GM18909 (cell line): ENCODE data around the gene BICRAL.
"Not testable (repeated sequence)": the region's sequence is repeated elsewhere in the genome, so short reads cannot be mapped to it uniquely, and the experiment has no call there.

Experiments used
- ATAC-seq: cut with Tn5 transposase; IDR thresholded peaks from one replicate; pipeline ENCODE4 v1.9.1; 2021; ENCODE audit warnings: mild to moderate bottlenecking; ENCODE audit not compliant: unreplicated experiment, poor library complexity

The BICRAL gene

DNA sequence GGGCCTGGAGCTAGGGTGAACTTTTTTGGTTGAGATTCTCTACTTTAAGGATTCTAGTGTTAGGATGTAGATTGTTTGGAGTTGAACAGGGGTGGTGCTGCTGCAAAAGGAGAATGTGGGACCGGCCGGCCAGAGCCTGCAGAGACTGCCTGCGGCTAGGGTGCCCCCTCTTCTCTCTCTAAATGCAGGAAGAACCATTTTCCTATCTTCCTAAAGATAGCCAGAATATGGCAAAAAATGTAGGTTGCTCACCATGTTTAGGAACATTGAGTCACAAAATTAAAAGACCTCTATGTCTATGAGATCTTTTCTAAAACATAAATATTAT is 39.5 kb downstream of the BICRAL start:
- no peak for ATAC-seq

DNA sequence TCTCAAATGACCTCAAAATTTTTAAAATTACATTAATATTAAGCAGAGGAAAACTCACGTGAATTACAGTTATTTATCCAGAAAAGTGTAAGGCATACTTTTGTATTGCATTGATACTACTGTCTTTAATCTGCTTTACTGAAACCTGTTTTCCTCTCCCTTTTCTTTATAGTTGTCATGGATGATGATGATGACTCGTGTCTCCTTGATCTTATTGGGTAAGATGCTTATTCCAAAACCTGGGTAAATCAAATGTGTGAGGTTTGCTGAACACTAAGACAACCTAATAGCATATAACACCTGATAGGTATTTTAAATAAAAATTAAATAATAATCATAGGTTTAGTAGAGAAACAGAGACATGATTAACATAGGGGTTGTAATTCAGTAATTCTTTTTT is 40.0 kb downstream of the BICRAL start:
- no peak for ATAC-seq

DNA sequence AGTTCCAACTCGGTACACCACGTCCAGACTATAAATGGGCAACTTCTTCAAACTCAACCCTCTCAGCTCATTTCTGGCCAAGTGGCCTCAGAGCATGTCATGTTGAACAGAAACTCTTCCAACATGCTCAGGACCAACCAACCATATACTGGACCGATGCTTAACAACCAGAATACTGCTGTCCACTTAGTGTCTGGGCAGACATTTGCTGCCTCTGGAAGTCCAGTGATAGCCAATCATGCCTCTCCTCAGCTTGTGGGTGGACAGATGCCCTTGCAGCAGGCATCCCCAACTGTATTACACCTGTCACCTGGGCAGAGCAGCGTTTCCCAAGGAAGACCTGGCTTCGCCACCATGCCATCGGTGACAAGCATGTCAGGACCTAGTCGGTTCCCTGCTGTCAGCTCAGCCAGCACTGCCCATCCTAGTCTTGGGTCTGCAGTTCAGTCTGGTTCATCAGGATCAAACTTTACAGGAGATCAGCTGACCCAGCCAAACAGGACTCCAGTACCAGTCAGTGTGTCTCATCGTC is 47.8 kb downstream of the BICRAL start:
- no peak for ATAC-seq

DNA sequence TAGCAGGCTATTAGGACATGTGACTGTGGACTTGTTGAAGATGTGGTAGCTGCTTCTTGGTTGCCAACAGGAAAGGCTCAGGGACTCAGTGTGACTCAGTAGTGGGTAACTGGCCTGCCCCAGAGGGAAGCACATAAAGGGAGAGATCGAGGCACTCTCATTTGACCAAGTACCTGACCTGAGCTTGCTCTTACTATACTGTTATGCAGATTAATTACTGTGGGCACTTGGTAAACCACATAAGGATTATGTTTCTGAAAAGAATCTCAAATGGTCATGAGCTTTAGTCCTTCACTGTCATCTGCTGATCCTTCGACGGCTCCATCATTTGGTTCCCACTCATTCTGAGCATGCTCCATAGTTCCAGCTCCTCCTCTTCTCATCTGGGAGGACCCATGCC is 49.4 kb downstream of the BICRAL start:
- no peak for ATAC-seq

DNA sequence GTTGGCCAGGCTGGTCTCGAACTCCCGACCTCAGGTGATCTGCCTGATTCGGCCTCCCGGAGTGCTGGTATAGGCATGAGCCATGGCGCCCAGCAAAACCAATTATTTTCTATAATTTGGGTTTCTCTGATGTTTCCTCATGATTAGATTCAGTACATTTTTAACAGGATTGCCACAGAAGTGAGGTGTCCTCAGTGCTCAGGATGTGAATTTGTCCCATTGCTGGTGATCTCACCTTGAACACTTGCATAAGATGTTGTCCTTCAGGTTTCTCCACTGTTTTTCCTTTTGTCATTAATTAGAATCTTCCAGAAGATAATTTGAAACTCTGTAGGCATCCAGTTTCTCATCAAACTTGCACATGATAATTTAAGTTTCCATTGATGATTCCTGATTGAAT is 52.2 kb downstream of the BICRAL start:
- ATAC-seq, result no peak

DNA sequence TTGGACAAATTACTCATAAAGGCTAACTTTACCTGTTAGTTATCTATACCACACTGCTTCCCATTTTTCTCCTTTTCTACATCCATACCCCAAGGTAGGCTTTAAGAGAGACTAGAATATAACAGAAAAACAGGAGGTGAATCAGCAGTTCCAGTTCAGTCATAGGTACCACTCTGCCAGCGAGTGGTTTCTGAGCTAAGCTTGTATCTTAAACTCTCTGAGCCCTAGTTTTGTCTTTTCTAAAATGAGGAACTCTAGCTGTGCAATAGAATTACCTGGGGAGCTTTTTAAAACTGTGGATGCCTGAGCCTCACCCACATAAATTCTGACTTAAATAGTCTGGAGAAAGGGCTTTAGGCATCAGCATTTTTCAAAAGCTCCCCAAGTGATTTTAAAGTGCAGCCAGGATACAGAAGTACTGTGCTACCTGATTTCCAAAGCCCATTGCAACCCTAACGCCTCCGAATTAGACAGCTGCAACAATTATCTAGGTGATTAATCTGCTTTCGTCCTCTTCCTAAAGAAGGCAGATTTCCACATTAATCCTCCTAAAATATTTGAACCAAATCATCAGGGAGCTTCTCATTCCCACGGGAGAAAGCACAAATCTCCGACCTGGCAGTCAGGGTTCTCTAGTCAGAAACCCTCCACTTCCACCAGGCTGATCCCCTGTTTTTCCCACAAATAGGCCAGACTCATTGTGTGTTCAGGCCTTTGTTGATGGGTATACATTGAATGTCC is 60.2 kb downstream of the BICRAL start:
- ATAC-seq, result no peak

DNA sequence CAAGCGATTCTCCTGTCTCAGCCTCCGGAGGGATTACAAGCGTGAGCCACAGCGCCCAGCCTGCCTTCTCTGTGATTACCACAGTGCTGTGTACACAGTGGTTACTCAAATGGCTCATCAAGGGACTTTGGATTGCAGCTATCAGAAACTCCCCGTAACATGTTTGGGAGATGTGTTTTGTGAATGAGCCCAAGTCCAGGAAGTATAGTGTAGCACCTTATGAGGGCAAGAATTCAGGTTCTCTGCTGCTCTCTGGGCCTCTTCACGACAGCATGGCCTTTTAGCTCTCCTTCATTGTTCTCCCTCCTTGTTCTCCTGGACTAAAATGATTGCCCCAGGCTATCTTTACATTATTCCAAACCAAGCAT is 63.5 kb downstream of the BICRAL start:
- ATAC-seq, result no peak

DNA sequence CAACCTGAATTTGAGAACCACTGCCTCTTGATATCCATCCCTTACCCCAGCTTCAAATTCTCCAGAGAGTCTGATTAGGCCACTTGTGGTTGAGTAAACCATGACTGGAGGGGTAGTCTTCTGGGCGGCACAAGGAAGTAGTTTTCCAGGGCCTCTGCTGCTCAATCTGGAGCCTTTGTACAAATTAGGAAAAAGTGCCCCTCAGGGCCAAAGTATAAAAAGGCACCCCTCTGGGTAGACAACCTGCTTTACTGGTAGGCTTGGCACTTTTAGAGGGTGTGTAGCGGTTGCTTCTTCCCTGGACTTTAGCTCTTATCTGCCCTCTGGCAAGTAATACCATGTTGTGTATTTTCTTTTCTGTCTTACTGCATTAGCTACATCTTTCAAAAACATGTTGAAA is 64.7 kb downstream of the BICRAL start:
- no peak for ATAC-seq

DNA sequence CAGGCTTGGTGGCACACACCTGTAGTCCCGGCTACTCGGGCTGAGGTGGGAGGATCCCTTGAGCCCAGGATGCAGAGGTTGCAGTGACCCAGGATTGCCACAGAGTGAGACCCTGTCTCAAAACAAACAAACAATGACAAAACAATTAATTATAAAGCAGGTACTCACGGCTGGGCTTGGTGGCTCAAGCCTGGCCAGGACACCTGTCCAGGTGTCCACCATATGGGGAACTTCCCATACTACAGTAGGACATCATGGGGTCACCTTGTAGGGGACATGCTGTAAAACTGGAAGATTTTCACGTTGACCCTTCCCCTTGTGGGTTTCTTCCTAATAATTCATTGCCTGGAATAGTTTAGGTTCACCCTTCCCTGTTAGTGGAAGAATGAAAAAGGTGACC is 66.8 kb downstream of the BICRAL start:
- ATAC-seq, result no peak

DNA sequence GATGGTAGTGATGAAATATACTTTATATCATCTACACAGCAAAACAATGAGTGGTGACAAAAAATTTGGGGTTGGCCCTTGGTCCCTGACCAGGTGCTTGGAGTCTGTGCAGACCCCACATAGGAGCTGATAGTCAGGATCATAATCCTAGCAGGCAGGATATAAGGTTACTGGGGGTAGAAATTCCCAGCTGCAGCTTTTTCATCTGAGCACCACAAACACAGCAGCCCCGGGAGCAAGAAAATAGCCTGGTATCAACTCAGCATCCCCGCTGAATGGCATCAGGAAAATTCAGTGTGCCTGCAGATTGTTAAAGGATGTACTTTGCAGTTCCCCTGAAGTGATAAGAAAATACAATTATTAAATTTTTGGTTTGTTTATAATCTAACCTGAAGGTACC is 69.7 kb downstream of the BICRAL start:
- ATAC-seq, result no peak

DNA sequence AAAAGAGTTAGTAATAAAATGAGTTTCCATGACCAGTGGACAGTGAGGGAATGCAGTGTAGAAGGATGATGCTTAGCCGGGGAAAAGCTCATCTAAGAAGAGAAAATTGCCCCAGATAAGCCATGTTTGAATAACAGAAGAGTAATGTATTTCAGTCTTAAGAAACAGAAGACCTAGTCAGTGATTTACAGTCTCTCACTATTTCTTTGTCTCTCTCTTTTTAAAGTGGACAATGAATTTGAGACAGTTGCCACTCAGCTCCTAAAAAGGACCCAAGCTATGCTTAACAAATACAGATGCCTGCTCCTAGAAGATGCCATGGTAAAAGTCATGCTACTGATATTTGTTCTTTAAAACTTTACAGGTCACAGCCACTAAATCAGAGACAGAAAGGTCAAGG is 78.2 kb downstream of the BICRAL start:
- ATAC-seq, result no peak

DNA sequence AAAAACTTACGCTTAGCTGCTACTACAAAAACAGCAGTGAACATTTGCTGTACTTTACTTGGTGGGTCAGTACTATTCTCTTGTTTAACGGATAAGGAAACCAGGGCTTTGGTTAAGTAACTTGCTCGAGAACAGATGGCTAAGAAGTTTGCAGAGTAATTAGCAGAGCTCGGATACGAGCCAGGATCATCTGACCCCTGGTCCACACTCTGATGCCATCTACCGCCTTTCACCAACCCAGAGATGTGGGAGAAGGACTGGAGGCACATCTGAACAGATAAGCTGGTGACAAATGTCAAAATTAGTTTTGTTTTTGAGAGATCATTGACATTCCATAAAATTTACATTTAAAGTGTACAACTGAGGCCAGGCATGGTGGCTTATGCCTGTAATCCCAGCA is 78.6 kb downstream of the BICRAL start:
- no peak for ATAC-seq

DNA sequence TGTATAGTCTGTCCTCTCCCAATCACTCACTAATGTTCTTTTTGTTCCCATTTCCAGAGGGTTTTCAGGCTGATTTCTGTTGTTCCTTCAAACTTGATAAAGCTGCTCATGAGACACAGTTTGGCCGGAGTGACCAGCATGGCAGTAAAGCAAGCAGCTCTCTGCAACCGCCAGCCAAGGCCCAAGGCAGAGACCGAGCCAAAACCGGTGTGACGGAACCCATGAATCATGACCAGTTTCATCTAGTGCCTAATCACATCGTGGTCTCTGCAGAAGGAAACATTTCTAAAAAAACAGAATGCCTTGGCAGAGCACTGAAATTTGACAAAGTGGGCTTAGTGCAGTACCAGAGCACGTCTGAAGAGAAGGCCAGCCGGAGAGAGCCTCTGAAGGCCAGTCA is 82.8 kb downstream of the BICRAL start:
- no peak for ATAC-seq

DNA sequence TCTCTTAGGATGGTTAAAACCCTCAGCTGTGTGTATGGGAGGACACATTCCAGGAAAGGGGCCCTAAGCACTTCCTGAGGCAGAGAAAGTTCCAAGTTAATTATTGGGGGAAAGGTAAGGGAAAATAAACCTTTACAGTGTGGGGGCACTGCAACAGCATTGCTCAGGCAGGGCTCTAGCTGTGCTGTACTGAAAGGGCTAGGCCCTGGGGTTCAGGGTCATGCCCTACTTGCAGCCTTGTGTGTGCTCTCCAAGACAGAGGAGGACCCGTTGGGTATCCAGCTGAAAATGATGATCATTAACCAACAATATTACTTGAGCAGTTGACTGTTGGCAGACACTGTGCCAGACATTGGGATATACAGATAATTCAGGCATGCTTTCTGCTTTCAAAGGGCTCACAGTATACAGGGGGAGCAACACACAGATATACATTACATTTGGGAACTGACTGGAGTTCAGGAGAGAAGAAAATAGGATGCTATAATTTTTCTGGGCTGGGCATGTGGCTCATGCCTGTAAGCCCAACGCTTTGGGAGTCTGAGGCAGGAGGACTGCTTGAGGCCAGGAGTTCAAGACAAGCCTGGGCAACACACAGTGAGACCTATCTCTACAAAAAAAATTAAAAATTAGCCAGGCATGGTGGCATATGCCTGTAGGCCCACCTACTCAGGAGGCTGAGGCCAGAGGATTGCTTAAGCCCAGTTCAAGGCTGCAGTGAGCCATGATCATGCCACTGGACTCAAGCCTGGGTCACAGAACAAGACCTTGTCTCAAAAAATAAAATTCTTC is 88.5 kb downstream of the BICRAL start:
- ATAC-seq, result no peak

DNA sequence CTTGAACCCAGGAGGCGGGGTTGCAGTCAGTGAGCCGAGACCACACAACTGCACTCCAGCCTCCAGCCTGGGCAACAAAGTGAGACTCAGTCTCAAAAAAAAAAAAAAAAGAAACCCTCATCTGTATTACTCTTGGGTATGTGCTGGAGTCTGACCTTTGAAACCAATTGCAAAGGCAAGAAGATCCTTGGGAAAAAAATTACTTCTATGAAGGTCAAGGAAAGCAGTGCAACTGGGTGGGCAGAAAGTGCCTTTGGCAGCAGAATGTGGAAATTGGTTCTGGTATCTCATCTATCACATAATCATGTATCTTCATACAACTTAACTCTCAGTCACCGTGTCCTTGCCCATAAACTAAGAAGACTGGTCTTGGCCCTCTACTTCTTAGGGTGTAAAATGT is 89.9 kb downstream of the BICRAL start:
- ATAC-seq, result no peak

DNA sequence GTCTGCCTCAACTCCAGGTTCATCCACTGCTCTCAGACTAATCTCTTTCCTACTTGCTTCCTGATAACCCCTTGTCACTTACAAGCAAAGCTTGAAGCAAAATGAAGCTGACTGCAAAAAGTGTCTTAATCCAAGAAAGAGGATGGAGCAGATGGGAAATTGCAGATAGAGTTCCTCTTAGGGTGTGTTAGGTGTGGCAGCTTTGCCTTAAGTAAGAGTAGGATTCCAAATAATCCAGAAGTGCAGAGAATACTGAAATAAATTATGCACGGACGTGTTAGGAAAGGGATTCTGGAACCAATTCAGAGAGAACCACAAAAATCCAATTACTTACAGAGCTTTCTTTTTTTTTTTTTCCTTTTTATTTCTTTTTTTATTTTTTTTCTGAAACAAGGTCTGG is 91.5 kb downstream of the BICRAL start:
- no peak for ATAC-seq

DNA sequence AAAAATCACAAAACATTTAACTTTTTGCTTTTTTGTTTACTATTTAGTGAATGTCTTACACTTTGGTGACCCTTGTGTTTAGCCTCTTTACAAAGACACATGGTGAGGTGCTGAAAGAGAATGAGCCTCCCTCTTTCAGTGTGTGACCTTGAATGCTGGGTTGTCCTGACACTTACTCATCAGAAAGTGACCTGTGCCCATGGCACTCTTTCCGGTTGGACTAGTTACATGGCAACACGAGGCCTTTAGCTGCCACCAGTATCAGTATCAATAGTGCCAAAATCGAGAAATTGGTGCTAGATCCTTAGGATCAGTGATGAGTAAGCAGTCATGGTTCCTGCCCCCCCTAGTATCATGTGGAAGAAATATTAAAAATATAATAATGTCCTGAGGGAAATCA is 95.8 kb downstream of the BICRAL start:
- no peak for ATAC-seq

DNA sequence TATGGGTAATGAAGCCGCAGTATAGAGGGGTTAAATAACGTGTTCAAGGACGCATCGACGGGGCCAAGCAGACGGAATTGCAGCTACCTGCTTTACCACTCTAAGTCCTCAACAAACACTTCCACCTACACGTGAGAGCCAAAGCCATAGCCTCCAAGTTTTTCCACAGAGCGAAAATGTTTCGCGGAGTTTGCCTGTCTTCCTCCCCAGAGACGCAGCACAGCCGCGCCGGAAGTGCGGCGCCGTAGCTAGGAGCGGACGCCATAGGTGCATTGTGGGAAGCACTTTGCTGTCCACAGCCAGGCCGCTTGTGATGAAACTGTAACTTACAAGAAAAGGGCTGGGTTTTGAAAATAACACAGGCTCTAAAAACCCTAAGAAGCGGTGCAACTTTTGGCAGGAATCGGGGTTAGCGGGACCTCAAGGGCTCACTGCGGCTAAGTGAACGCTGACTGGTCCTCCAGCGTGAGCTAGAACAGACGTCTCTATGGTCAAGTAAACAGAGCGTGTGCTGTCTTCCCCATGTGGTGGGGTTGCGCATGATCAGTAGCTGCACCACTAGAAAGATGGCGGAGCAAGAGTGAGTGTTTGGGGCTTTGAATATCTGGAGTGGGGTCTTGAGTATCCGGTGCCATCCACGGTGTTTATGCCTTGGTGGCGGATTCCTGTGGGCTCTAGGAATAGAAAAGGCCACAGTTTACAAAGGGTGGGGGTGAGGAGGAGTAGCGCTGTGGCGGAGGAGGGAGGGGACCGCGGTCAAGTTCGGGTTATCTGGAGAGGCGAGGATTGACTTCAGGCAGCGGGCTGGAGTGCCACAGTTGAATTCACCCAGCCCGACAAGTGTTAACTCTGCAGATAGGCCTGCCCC is 97.8 kb downstream of the BICRAL start, which contains the start of gene RPL7L1:
RPL7L1 (plus strand) TSS at position 245 of the 868 bp plus-strand sequence; CDS start at position 540, 295 bp downstream.
- peak; percentile 92 for ATAC-seq

DNA sequence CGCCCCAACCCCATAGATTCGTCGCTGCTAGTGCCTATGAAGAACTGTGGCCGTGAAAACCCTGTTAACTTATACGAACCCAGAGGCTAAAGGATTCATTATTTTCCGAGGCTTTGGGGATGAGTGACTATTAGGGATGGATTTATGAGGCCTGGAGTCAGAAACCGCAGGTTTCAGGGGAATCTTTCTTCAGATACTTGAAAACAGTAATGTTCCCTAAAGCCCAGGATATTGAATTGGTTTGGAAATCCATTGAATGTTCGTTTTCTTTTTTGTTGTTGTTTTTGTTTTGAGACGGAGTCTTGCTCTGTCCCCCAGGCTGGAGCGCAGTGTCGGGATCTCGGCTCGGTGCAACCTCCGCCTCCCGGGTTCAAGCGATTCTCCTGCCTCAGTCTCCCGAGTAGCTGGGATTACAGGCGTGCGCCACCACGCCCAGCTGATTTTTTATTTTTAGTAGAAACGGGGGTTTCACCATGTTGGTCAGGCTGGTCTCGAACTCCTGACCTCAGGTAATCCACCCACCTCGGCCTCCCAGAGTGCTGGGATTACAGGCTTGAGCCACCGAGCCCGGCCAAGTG is 98.5 kb downstream of the BICRAL start:
- not testable (repeated sequence) for ATAC-seq

DNA sequence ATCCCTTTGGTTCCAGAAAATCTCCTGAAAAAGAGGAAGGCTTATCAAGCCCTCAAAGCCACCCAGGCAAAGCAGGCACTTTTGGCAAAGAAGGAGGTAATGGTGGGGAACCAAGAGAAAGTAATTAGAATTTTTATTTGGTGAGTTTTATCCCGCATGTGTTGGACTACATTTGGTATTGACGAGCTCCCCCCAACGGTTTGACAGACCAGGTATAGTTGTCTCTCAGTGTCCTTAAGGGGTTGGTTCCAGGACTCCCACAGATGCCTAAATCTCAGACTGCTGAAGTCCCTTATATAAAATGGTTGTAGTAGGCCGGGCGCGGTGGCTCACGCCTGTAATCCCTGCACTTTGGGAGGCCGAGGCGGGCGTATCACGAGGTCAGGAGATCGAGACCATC is 99.0 kb downstream of the BICRAL start:
- not testable (repeated sequence) for ATAC-seq
